GM15510 (cell line): ENCODE measurements around the gene CATSPER4.

Experiments used
- POLR2A ChIP-seq: IDR thresholded peaks from 3 replicates; pipeline ENCODE4 v1.6.1; 2011; ENCODE audit warnings: borderline replicate concordance; ENCODE audit not compliant: insufficient read length; ENCODE audit errors: extremely low read depth

The CATSPER4 gene

GRCh38 chr1:26171084-26172072 lies 19.0 kb upstream of the CATSPER4 start, which contains the start of gene ZNF593OS:
Gene ZNF593OS, minus strand, starts transcription at chr1:26171832. Its CDS starts 171 bp downstream, at chr1:26171661.
- no peak for TF ChIP-seq POLR2A

DNA sequence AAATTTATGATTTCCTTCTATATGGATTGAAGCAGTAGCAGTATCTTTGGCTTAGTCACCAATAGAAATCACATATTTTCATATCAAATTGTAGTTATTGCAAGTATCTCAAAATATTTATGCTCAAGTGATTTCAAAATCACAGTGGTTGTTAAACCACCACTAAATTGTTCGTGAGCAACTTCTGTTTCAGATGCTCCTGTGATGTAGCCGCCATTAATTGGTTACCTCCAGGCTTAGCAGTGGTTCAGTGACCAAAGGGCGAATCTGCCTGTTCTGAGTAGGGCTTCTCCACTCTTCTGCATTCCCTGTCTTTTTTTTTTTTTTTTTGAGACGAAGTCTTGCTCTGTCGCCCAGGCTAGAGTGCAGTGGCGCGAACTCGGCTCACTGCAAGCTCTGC lies 15.1 kb upstream of the CATSPER4 start:
- no peak for TF ChIP-seq POLR2A

- no peak for TF ChIP-seq POLR2A
Measured at GRCh38 chr1:26177182-26177684, 13.2 kb upstream of the CATSPER4 start, which contains the start of gene CNKSR1. Gene CNKSR1, plus strand, starts transcription at chr1:26177491. Its CDS starts 57 bp downstream, at chr1:26177548.

DNA sequence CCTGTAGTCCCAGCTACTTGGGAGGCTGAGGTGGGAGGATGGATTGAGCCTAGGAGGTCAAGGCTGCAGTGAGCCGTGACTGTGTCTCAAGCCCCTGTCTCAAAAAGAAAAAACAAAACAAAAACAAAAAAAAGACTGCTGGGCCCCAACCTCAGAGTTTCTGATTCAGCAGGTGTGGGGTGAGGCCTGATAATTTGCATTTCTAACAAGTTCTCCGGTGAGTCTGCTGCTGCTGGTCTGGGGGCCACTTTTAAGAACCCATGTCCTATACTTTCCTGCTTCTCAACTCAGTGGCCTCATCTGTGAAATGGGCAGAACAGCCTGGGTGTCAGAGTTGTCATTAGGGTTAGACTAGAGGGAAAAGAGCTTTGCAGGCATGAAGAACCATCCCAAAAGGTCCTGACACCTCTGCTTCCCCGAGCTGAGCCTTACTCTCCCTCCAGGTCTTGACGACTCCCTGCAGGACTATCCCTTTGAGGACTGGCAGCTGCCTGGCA lies 10.3 kb upstream of the CATSPER4 start:
- no peak for TF ChIP-seq POLR2A

- no peak for TF ChIP-seq POLR2A
Measured at GRCh38 chr1:26181586-26182382, 8.6 kb upstream of the CATSPER4 start.

- TF ChIP-seq POLR2A: no peak
Measured at GRCh38 chr1:26182383-26182696, 8.1 kb upstream of the CATSPER4 start.

DNA sequence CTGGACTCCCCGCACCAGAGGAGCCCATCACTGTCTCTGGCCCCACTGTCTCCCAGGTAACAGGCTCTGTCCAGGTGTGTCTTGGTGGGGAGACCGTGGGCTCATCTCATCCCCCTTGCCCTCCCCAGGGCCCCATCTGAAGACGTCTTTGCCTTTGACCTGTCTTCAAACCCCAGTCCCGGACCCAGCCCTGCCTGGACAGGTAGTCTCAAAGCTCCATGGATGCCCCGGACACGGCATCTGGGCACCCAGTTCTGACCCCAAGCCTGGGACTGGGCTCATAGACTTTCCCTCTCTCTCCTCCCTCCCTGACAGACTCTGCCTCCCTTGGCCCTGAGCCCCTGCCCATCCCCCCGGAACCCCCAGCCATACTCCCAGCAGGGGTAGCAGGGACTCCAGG lies 6.3 kb upstream of the CATSPER4 start:
- TF ChIP-seq POLR2A: no peak

DNA sequence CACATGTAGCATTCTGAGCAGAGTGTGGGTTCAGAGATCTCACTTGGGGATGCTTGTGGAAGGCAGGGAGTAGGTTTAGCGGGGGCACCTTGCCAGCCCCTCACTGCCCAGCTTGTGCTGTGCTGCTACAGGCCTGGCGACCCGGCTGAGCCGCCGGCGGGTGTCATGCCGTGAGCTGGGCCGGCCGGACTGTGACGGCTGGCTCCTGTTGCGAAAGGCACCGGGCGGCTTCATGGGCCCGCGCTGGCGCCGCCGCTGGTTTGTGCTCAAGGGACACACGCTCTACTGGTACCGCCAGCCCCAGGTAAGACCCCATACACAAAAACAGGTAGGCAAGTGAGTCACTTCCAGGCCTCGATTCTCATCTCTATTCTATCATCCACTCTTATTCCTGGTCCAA lies 5.5 kb upstream of the CATSPER4 start:
- TF ChIP-seq POLR2A: no peak

DNA sequence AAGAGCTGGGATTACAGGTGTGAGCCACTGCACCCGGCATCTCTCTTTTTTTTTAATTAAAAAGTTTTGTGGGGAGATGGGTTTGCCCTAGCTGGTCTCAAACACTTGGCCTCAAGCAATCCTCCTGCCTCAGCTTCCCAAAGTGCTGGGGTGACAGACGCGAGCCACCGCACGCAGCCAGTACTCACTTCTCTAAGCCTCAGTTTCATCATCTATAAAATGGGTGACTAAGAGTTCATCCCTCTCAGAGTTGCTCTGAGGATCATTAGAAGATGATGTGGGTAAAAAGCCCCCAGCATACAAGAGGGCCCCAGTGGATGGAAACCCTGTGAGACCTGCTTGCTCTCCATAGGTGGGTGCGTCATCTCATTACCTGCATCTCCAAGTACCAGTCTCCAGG lies 2.5 kb upstream of the CATSPER4 start:
- no peak for TF ChIP-seq POLR2A

- TF ChIP-seq POLR2A: no peak
Measured at GRCh38 chr1:26188477-26188876, 1.9 kb upstream of the CATSPER4 start.

DNA sequence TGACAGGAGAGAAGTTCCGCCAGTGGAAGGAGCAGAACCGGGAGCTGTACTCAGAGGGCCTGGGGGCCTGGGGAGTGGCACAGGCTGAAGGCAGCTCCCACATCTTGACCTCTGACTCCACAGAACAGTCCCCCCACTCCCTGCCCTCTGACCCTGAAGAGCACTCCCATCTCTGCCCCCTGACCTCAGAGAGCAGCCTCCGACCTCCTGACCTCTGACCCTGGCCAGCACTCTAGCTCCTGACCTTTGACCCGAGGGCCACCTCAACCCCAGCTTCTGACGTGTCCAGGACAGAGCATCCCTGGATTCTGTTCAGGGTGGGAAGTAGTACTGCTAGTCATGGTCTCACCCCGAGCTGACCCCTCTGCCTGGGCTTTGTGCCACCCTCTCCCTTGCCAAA lies 1.1 kb upstream of the CATSPER4 start:
- no peak for TF ChIP-seq POLR2A

DNA sequence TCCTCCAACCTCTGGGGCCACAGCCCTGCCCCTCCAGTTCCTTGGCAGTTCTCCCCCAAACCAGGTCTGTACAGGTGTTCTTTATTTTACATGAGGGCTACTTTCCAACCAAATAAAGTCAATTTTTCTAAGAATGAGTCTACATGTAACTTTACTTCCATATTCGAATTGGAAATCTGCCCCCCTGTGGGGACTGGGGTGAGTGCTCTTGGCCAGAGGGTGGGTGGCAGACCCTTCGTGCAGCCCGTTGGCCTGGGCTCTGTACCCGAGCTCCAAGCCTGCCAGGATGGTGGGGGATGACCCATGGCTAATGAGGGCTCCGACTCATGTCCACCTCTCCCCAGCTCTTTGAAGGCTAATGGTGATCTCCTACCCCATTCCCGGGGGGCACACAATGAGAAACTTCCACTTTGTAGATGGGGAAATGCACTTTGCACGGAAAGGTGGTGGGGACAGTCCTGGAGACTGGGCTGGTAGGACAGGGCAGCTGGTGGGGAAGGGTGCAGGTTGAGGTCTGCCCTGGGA lies 589 bp upstream of the CATSPER4 start:
- no peak for TF ChIP-seq POLR2A

DNA sequence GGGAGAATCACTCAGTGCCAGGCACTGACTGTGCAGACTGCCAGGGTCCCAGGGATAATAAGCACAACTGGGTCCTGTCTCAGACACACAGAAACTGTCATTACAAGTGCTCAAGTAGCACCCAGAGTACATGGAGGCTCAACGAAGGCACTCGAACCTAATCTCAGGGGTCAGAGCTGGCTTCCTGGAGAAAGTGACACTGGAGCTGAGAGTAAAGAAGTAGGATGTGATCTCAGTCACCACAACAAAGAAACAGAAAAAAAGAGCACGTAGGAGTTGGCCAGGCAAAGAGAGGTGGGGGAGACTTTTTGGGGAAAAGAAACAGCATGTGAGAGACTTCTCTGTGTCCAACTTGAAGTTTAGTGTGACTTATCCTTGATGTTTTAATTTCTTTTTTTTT lies 1.3 kb downstream of the CATSPER4 start:
- no peak for TF ChIP-seq POLR2A

GRCh38 chr1:26195805-26196204 lies 5.4 kb downstream of the CATSPER4 start:
- TF ChIP-seq POLR2A: no peak

- TF ChIP-seq POLR2A: no peak
Measured at GRCh38 chr1:26197301-26197700, 6.9 kb downstream of the CATSPER4 start.
